Measurements from ENCODE around the gene MEIS1. TPM values are rescaled to one million over a fixed set of nuclear protein-coding genes. Genes with fewer than 3 reads are reported as not detected.

Gene MEIS1
- total RNA-seq, 1 donor, result 107 TPM

DNA sequence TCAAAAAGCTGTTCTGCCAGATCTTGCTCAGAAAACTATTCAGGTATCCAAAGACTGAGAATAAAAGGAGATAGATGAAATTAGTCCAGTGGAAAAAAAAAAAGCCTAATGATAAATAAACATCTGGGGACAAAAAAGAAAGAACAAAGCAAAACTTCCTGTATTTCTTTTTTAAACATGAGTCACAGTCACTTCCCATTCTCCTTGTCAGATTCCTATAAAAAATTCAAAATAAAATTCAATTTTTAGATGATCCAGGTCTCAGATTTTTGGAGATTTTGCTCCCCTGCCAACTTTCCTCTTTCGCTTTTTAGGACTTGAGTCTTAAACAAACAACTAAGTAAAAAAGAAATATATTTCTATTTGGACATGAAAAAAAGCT lies 127.4 kb downstream of the MEIS1 start:
- no peak for DNase-seq (ENCODE audit: low read depth)
- TF ChIP-seq, protein P1, sequence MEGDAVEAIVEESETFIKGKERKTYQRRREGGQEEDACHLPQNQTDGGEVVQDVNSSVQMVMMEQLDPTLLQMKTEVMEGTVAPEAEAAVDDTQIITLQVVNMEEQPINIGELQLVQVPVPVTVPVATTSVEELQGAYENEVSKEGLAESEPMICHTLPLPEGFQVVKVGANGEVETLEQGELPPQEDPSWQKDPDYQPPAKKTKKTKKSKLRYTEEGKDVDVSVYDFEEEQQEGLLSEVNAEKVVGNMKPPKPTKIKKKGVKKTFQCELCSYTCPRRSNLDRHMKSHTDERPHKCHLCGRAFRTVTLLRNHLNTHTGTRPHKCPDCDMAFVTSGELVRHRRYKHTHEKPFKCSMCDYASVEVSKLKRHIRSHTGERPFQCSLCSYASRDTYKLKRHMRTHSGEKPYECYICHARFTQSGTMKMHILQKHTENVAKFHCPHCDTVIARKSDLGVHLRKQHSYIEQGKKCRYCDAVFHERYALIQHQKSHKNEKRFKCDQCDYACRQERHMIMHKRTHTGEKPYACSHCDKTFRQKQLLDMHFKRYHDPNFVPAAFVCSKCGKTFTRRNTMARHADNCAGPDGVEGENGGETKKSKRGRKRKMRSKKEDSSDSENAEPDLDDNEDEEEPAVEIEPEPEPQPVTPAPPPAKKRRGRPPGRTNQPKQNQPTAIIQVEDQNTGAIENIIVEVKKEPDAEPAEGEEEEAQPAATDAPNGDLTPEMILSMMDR (IDR thresholded peaks at IDR 0.05; ENCODE audit: insufficient read depth, low read depth, low read length), result no peak
- no peak overlapping the region for H3K4me3 ChIP-seq (ENCODE audit: low read depth, low read length)

DNA sequence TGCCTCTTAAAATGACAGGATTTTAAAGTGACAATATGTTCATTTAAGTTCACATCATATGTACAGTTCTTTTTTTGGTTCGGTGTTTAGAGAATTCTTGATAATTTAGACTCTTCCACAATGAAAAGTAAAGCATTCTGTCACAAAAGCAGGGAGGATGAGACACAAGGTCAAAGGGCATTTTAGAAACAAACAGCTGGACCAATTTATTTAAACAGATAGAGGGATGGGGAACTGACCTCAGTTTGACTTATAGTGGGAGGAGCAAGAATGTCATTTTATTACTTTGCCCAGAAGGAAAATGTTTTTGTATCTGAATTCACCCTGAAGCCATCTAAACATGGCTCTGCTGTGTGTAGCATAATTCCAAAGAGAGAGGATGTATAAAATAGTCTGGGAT lies 128.5 kb downstream of the MEIS1 start:
- TF ChIP-seq, protein P1 (IDR thresholded peaks at IDR 0.05; ENCODE audit: insufficient read depth, low read depth, low read length), result no peak
- DNase-seq (ENCODE audit: low read depth), result peak; percentile 48
- no peak overlapping the region for H3K4me3 ChIP-seq (ENCODE audit: low read depth, low read length)

DNA sequence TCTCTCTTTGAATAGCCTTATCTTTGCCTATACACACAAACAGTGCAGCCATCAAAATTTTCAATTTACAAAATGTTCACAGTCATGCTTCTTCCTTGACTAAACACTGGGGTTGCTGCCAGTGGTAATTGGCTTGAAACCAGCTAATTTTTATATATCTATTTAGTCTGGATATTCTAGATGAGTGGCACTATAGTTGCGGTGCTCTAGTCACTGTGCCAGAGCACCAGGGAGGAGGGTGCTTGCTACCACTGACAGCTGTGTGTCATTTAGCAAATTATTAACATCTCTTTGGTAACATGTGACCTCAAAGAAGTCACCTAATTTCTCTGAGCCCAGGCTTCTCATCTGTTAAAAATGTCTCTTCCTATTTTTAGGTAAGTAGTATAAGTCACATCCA lies 130.4 kb downstream of the MEIS1 start:
- DNase-seq (ENCODE audit: low read depth), result no peak
- no peak overlapping the region for H3K4me3 ChIP-seq (ENCODE audit: low read depth, low read length)
- TF ChIP-seq, protein P1 (IDR thresholded peaks at IDR 0.05; ENCODE audit: insufficient read depth, low read depth, low read length), result no peak

DNA sequence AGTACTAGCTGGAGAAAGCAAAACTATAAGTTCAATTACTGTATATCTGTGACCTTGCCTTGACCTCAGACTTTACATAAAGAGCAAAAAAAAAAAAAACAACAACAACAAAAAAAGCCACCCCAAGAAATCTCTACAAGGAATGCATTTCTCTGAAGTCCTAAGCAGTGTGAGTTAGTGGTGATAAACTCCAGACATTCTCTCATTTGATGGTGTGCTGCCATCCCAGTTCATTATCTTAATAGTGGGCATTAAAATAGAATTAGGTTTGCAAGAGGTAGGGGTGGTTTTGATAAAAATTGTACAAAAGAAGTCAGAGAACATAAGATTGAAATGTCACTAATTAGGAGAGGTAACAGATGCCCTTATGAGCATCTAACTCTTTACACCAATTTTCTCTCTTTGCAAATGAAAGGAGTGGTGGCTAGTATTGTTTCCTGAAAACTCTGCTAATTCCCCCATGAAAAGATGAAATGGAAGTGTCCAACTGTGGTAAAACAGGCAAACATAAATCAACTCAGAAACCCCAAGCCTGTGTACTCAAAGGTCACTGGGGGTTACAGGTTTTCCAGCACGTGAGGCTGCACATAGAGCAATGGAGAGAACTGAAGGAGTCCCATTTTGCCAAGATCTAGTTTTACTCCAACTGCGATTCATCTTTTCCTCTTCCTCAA lies 131.9 kb downstream of the MEIS1 start:
- no peak overlapping the region for H3K4me3 ChIP-seq (ENCODE audit: low read depth, low read length)
- TF ChIP-seq, protein P1 (IDR thresholded peaks at IDR 0.05; ENCODE audit: insufficient read depth, low read depth, low read length), result no peak
- no peak for DNase-seq (ENCODE audit: low read depth)

DNA sequence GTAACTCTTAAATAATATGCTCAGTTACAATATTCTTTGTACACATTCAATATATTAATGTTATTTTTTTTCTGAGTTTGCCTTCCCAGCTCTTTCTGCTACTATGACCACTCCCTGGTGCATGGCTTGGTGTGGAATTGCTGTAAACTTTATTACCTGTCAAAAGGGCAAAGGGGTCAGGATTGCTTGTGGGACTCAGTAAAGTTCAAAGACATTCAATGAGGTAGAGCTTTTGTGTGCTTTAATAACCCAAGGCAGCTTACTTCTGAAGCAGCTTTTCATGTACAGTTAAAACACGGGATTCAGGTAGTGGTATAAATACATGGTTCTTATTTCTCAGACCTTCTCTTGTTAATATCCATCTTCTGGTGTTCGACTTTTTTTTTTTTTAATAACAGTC lies 132.8 kb downstream of the MEIS1 start:
- DNase-seq (ENCODE audit: low read depth), result no peak
- TF ChIP-seq, protein P1 (IDR thresholded peaks at IDR 0.05; ENCODE audit: insufficient read depth, low read depth, low read length), result no peak
- no peak overlapping the region for H3K4me3 ChIP-seq (ENCODE audit: low read depth, low read length)

DNA sequence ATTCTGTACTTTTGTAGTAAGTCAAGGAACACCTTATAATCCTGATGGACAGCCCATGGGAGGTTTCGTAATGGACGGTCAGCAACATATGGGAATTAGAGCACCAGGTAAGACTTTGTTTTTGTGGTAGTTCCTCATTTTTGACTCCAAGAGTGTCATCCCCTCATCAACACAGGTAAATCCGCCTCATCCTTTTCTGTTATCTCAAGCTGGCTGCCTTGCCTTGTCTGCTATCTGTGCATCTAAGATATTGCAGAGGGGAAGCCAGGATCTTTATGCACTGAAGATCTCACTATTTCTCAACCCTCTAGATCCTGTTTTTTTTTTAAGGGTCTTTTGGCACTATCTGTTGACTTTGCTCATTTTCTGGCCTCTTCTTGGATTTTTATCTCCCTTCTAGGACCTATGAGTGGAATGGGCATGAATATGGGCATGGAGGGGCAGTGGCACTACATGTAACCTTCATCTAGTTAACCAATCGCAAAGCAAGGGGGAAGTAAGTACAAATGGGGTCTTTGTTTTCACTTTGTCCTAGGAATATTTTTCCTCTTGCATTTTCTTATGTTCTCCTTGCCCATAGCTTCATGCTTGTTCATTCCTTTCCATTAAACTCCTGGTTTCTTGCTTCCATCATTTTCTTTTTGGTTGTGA lies 133.8 kb downstream of the MEIS1 start:
- TF ChIP-seq, protein P1 (IDR thresholded peaks at IDR 0.05; ENCODE audit: insufficient read depth, low read depth, low read length), result no peak
- no peak for DNase-seq (ENCODE audit: low read depth)
- no peak overlapping the region for H3K4me3 ChIP-seq (ENCODE audit: low read depth, low read length)

Measured in fibroblast of villous mesenchyme (primary cell).